ENCODE data around the gene ALG12. TPM values are rescaled to one million over a fixed set of nuclear protein-coding genes. Genes with fewer than 3 reads are reported as not detected.

Gene ALG12
- total and polyA plus RNA-seq, 2 of the 4 experiments (the other 2 are of a cell fraction): 7.2 to 10.9 TPM

GRCh38 chr22:49858827-49859226, 59.4 kb downstream of the ALG12 start:
- Histone ChIP-seq H4K8ac (ENCODE audit: low read depth in 2 of 2, low read length in 2 of 2) (no peak overlapping the region), H2BK20ac (ENCODE audit: low read depth, low read length) (no peak overlapping the region), H2BK5ac (ENCODE audit: low read depth, low read length, poor library complexity, severe bottlenecking) (no peak overlapping the region), H3K14ac (replicated peaks; ENCODE audit: low read depth, low read length) (no peak overlapping the region), H2AK5ac (ENCODE audit: low read depth, low read length) (no peak overlapping the region), H3K4me3 (ENCODE audit: insufficient read depth, low read depth, low read length) (no peak overlapping the region), H4K20me1 (ENCODE audit: insufficient read depth, low read length) (peaks cover 85% of the 10 kb centered on the region), H3K18ac (ENCODE audit: low read depth, low read length) (no peak overlapping the region), H2AK9ac (replicated peaks; ENCODE audit: low read depth, low read length, poor library complexity) (peak overlapping the region; percentile 44), H3K79me1 (ENCODE audit: low read depth in 1 of 2, low read length in 2 of 2) (peaks cover 15 to 70% of the 10 kb centered on the region in 2 experiments), H3K9me1 (ENCODE audit: insufficient read depth, low read length) (peaks cover 9% of the 10 kb centered on the region; the same call in 1 of the 2 replicates), H3K9me3 (ENCODE audit: control insufficient read depth, insufficient read depth, low read length) (no peaks in the 10 kb centered on the region), H3K4me1 (ENCODE audit: control insufficient read depth, insufficient read depth, low read length) (peaks cover 6% of the 10 kb centered on the region), H2BK120ac (ENCODE audit: low read depth, low read length) (no peak overlapping the region), H2BK15ac (ENCODE audit: low read depth, low read length) (no peak overlapping the region), H3K27ac (ENCODE audit: insufficient read depth, low read length) (no peak overlapping the region), H3K27me3 (ENCODE audit: control insufficient read depth, insufficient read depth, low read length) (no peaks in the 10 kb centered on the region), H3K4me2 (ENCODE audit: low read depth, low read length) (no peak overlapping the region), H3K4ac (ENCODE audit: low read depth, low read length) (no peak overlapping the region), H4K5ac (ENCODE audit: low read depth, low read length) (no peak overlapping the region), H3K36me3 (ENCODE audit: control insufficient read depth, insufficient read depth, low read length) (peaks cover 5% of the 10 kb centered on the region), H4K91ac (ENCODE audit: insufficient read depth, low read depth, low read length) (no peak overlapping the region), H3K23ac (ENCODE audit: low read depth, low read length) (no peak overlapping the region), H2AFZ (replicated peaks; ENCODE audit: low read length, poor library complexity) (no peak overlapping the region), H3K56ac (ENCODE audit: extremely low read depth, insufficient read depth, low read length) (no peak overlapping the region), H3K9ac (ENCODE audit: low read depth, low read length) (no peak overlapping the region)
- intact Hi-C loops (cut with micrococcal nuclease): no loop called here
- TF ChIP-seq, protein P1, sequence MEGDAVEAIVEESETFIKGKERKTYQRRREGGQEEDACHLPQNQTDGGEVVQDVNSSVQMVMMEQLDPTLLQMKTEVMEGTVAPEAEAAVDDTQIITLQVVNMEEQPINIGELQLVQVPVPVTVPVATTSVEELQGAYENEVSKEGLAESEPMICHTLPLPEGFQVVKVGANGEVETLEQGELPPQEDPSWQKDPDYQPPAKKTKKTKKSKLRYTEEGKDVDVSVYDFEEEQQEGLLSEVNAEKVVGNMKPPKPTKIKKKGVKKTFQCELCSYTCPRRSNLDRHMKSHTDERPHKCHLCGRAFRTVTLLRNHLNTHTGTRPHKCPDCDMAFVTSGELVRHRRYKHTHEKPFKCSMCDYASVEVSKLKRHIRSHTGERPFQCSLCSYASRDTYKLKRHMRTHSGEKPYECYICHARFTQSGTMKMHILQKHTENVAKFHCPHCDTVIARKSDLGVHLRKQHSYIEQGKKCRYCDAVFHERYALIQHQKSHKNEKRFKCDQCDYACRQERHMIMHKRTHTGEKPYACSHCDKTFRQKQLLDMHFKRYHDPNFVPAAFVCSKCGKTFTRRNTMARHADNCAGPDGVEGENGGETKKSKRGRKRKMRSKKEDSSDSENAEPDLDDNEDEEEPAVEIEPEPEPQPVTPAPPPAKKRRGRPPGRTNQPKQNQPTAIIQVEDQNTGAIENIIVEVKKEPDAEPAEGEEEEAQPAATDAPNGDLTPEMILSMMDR (conservative IDR thresholded peaks at IDR 0.05; ENCODE audit: low read depth, low read length): no peak
- TF ChIP-seq RAD21 (IDR thresholded peaks at IDR 0.05; ENCODE audit: low read length) (no peak), CHD1 (IDR thresholded peaks at IDR 0.05; ENCODE audit: low read depth, low read length) (no peak), RCOR1 (IDR thresholded peaks at IDR 0.05; ENCODE audit: insufficient replicate concordance, low read length) (no peak), MAFK (IDR thresholded peaks at IDR 0.05; ENCODE audit: low read depth, low read length) (no peak), MXI1 (IDR thresholded peaks at IDR 0.05; ENCODE audit: borderline replicate concordance, low read depth, low read length) (no peak), NFE2L2 (IDR thresholded peaks at IDR 0.05; ENCODE audit: low read depth, low read length) (no peak), SMC3 (IDR thresholded peaks at IDR 0.05; ENCODE audit: low read depth, low read length) (no peak), POLR2A (IDR thresholded peaks at IDR 0.05; ENCODE audit: low read depth, low read length) (no peak)
- ChIA-PET CTCF (no interaction called here), POLR2A (ENCODE audit: unreplicated experiment) (no interaction called here)
- 100% methylated on average over 3 of the region's 14 CpGs; no CpG with 5 or more reads in 1 of the 2 experiments for whole genome bisulfite sequencing, 2 experiments (ENCODE audit: extremely low coverage in 2 of 2, insufficient read length in 1 of 2)
- no TSS peak for BruUV-seq (replicated peaks)
- DNase-seq (no peak), ATAC-seq (ENCODE audit: low read depth) (no peak)
- in situ Hi-C loops (cut with MboI; ENCODE audit: low sequenced_read_pairs): no loop called here
- dilution Hi-C loops (cut with HindIII; ENCODE audit: low sequenced_read_pairs, unreplicated experiment): no loop called here

All from IMR-90 (cell line).